Kidney (tissue), 14 donors: ENCODE data around the gene EML5. TPM values are rescaled to one million over a fixed set of nuclear protein-coding genes. Genes with fewer than 3 reads are reported as not detected.

Experiments
- DNase-seq, 5 donors: peaks; one replicate each; pipeline ENCODE4 v3.0.0-alpha.2; 2013 to 2020
- FAIRE-seq: peaks from 2 replicates; lab custom pipeline; 2012; peaks lifted over from hg19 to GRCh38; lab: Jason Lieb, UNC
- H3K27ac ChIP-seq, 2 donors: one replicate each; pipeline ENCODE4 v1.7.0; 2013; ENCODE audit warnings: low read depth in 2 of 2, low read length in 2 of 2, inconsistent platforms in 1 of 2
- H3K27me3 ChIP-seq: one replicate; pipeline ENCODE4 v1.7.1; 2013; ENCODE audit warnings: low read length, inconsistent platforms; ENCODE audit not compliant: control insufficient read depth, insufficient read depth
- H3K36me3 ChIP-seq, 3 donors: one replicate each; pipeline versions ENCODE4 v1.7.0 to v1.7.1; 2013; ENCODE audit warnings: low read length in 3 of 3, control low read depth in 1 of 3, inconsistent platforms in 1 of 3; ENCODE audit not compliant: insufficient read depth in 3 of 3, control insufficient read depth in 2 of 3
- H3K4me1 ChIP-seq, 3 donors: one replicate each; pipeline versions ENCODE4 v1.7.0 to v1.7.1; 2013; ENCODE audit warnings: low read length in 3 of 3, inconsistent platforms in 1 of 3, low read depth in 1 of 3; ENCODE audit not compliant: control insufficient read depth in 2 of 3, insufficient read depth in 2 of 3
- H3K4me3 ChIP-seq, 3 donors: one replicate each; pipeline versions ENCODE4 v1.7.0 to v1.8.1; 2013; ENCODE audit warnings: low read length in 3 of 3, control low read depth in 1 of 3, inconsistent platforms in 1 of 3
- H3K9ac ChIP-seq, 3 donors: one replicate each; pipeline versions ENCODE4 v1.7.0 to v1.7.1; 2013; ENCODE audit warnings: low read length in 3 of 3, control low read depth in 1 of 3, inconsistent platforms in 1 of 3
- H3K9me3 ChIP-seq, 3 donors: one replicate each; pipeline versions ENCODE4 v1.7.0 to v1.7.1; 2013; ENCODE audit warnings: low read length in 3 of 3, control low read depth in 1 of 3, inconsistent platforms in 1 of 3; ENCODE audit not compliant: control insufficient read depth in 2 of 3, insufficient read depth in 1 of 3
- intact Hi-C: fragments of 100-400 bp; cut with DNase I; formaldehyde crosslinking; loops from one replicate; pipeline ENCODE4 v1.11.1; 2022
- polyA plus RNA-seq: library from polyadenylated mRNA; stranded (reverse); fragments of 350-450 nt; fragmentation: Illumina TruSeq; extraction: RNeasy Lipid Tissue Mini Kit (QIAGEN cat#74804); gene quantifications from one replicate; pipeline ENCODE4 v1.2.3, GENCODE V29; 2014; ENCODE audit warnings: low read depth, low replicate concordance; ENCODE audit not compliant: insufficient read depth
- total RNA-seq: library from RNA; stranded (reverse); fragmentation: NEBNext Ultra II Directional; extraction: Animal tissue kit (Norgen Biotek cat#: 25700); gene quantifications from one replicate; pipeline ENCODE4 v1.2.1, GENCODE V29; 2021
- TF ChIP-seq, protein P1 (sequence below): IDR thresholded peaks from 3 replicates; pipeline ENCODE4 v1.5.1; 2012; ENCODE audit warnings: mild to moderate bottlenecking, moderate library complexity, borderline replicate concordance; ENCODE audit not compliant: insufficient read depth; ENCODE audit errors: extremely low read depth
- donor health status: control.
- donor health status: control.
- donor health status: control.
- donor health status: control.
- donor health status: control.
- donor health status: DM: yes; HTN: yes; CAD: no.
- donor health status: Normal renal cell carcinoma (clear cell type).

The EML5 gene
- total and polyA plus RNA-seq, 2 donors from 2014 or later, result 0.26 to 2.8 TPM

DNA sequence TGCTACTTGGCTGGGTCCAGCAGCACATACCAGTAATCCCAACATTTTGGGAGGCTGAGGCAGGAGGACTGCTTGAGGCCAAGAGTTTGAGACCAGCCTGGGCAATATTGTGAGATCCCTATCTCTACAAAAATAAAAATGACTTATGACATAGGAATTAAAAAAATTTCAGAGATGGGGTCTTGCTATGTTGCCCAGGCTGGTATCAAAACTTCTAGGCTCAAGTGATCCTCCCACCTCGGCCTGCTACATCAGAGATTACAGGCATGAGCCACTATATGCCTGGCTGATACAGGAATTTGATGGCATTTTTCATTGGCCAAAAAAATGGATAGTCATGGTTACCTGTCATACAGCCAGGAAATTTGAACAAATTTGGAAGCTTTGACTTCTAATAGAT lies 175.3 kb downstream of the EML5 start:
- DNase-seq (no peak), FAIRE-seq (no peak)
- no peaks in the 10 kb centered on the region for H3K9me3 ChIP-seq
- H3K4me3 ChIP-seq, result no peak overlapping the region
- intact Hi-C loops, result no loop called here
- no peaks in the 10 kb centered on the region for H3K27me3 ChIP-seq
- peaks cover 0 to 10% (median 0%) of the 10 kb centered on the region in 3 donors for H3K36me3 ChIP-seq
- no peak overlapping the region for H3K9ac ChIP-seq
- no peak overlapping the region for H3K27ac ChIP-seq
- TF ChIP-seq, protein P1, sequence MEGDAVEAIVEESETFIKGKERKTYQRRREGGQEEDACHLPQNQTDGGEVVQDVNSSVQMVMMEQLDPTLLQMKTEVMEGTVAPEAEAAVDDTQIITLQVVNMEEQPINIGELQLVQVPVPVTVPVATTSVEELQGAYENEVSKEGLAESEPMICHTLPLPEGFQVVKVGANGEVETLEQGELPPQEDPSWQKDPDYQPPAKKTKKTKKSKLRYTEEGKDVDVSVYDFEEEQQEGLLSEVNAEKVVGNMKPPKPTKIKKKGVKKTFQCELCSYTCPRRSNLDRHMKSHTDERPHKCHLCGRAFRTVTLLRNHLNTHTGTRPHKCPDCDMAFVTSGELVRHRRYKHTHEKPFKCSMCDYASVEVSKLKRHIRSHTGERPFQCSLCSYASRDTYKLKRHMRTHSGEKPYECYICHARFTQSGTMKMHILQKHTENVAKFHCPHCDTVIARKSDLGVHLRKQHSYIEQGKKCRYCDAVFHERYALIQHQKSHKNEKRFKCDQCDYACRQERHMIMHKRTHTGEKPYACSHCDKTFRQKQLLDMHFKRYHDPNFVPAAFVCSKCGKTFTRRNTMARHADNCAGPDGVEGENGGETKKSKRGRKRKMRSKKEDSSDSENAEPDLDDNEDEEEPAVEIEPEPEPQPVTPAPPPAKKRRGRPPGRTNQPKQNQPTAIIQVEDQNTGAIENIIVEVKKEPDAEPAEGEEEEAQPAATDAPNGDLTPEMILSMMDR, result no peak
- H3K4me1 ChIP-seq, result no peaks in the 10 kb centered on the region

DNA sequence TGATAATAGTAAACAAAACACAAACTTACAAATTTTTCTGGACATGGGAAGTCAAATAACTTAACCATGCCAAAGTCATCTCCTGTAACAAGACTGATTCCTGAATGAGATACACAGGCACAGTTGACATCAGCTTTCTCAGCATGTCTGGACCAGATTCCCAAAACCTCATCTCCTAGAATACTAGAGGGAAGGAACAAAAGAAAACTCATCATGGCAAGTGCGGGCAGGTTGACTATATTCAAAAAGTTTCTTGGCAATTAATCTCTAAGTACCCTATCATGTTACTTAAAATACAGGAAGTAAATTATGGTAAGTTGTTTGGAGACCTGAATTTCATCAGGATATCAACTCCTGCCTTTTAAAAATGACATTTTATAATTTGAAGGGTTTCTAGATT lies 176.1 kb downstream of the EML5 start:
- no peak overlapping the region for H3K9ac ChIP-seq
- no peaks in the 10 kb centered on the region for H3K4me1 ChIP-seq
- no peak overlapping the region for H3K27ac ChIP-seq
- intact Hi-C loops, result no loop called here
- DNase-seq, result no peak
- H3K9me3 ChIP-seq, result no peaks in the 10 kb centered on the region
- FAIRE-seq, result no peak
- TF ChIP-seq, protein P1, result no peak
- peaks cover 0 to 13% (median 6%) of the 10 kb centered on the region in 3 donors for H3K36me3 ChIP-seq
- H3K4me3 ChIP-seq, result no peak overlapping the region
- no peaks in the 10 kb centered on the region for H3K27me3 ChIP-seq

DNA sequence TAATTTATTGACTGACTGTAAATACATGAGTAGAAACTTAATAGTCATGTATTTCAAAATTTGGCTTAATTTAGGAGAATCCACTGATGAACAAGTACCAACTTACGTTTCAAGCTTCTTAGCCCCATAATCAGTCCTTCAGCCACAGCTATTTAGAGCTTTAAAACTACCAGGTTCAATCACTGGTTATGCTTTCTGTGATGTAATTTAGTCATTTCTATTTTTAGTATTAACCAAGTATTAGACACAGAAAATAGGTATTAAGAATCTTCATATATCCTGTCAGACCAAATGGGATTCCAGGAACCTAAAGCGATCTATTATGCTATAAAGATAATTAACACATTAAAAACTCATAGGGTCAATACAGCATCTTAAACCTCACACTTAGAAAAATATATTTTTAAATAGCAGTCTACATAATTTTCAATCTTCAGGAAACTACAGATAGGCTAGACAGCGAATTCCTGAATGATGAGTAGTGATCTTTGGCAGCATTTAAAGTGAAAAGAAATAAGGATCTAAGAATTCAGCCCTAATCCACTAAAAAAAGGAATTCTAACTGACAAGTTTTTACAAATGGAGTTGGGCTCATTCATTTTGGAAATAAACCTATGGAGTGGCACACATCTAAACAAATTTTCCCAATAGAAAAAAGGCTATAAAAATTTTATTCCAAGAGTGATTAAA lies 178.4 kb downstream of the EML5 start:
- Histone ChIP-seq H3K27ac (no peak overlapping the region), H3K27me3 (no peaks in the 10 kb centered on the region), H3K9ac (peak overlapping the region in 1 of 3 donors; percentile 19), H3K9me3 (no peaks in the 10 kb centered on the region), H3K36me3 (peaks cover 2 to 27% (median 25%) of the 10 kb centered on the region in 3 donors), H3K4me1 (no peaks in the 10 kb centered on the region), H3K4me3 (no peak overlapping the region)
- FAIRE-seq, result peak; percentile 15
- no peak for DNase-seq
- intact Hi-C loops, result no loop called here
- TF ChIP-seq, protein P1, result no peak

DNA sequence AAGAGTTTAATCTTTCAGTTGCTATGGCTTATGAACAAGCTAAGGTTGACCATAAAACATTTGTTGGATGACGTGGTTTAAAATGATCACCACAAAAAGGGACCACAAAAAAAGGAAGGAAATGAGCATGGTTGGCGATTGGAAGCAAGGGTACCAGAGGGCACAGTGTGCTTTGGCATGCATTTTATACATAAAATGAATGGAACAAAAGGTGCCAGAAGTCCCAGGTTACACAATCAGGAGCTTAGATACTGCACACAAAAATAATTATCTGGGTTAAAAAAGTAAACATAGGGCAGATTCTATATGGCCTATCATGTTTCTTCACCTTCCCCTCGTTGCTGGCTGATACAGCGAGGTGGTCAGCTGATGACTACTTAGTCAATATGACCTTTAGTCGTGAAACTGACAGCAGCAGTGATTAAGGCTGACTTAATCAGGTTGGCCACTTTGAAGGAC lies 179.2 kb downstream of the EML5 start:
- intact Hi-C loops, result no loop called here
- Histone ChIP-seq H3K4me3 (no peak overlapping the region), H3K36me3 (peaks cover 2 to 31% (median 28%) of the 10 kb centered on the region in 3 donors), H3K27ac (no peak overlapping the region), H3K9me3 (no peaks in the 10 kb centered on the region), H3K4me1 (no peaks in the 10 kb centered on the region), H3K9ac (peak overlapping the region in 1 of 3 donors; percentile 19), H3K27me3 (no peaks in the 10 kb centered on the region)
- no peak for FAIRE-seq
- TF ChIP-seq, protein P1, result no peak
- peak in 2 of 5 donors; percentile 43 to 45 for DNase-seq
